T-helper 17 cell (primary cell): ENCODE measurements around the gene MYT1. TPM values are rescaled to one million over a fixed set of nuclear protein-coding genes. Genes with fewer than 3 reads are reported as not detected.
A peak's percentile ranks its signal among the peaks of the same experiment; 100 is the strongest.

ENCODE experiments used
- ATAC-seq: fragments of 150-1000 bp; cut with Tn5 transposase; 2 replicates; pipeline ENCODE4 v1.10.0; 2021; ENCODE audit warnings: mild to moderate bottlenecking, moderate library complexity
- DNase-seq, 3 donors: peaks; one replicate each; pipeline versions ENCODE4 v3.0.0 to v3.0.0-alpha.2; 2020 to 2021
- H3K9me3 ChIP-seq: one replicate; pipeline ENCODE4 v1.7.0; 2013; ENCODE audit warnings: low read length, mild to moderate bottlenecking; ENCODE audit not compliant: control insufficient read depth, poor library complexity, severe bottlenecking
- H3K27ac Mint-ChIP-seq: one replicate; pipeline ENCODE4 v1.8.0; 2022; ENCODE audit warnings: mild to moderate bottlenecking, moderate library complexity, mixed read lengths
- H3K27me3 Mint-ChIP-seq: one replicate; pipeline ENCODE4 v1.8.0; 2022; ENCODE audit warnings: mixed read lengths
- H3K36me3 Mint-ChIP-seq: one replicate; pipeline ENCODE4 v1.8.0; 2022; ENCODE audit warnings: low read depth, mixed read lengths
- H3K4me1 Mint-ChIP-seq: one replicate; pipeline ENCODE4 v1.8.0; 2022; ENCODE audit warnings: mild to moderate bottlenecking, mixed read lengths
- H3K4me3 Mint-ChIP-seq: one replicate; pipeline ENCODE4 v1.8.0; 2022; ENCODE audit warnings: mild to moderate bottlenecking, moderate library complexity, mixed read lengths
- total RNA-seq, 4 donors: library from RNA in 2 of 4; stranded (reverse) in 2 of 4; gene quantifications; one replicate each; pipeline ENCODE4 v1.2.3 and lab custom pipeline; 2022 to 2026

Gene MYT1
- total RNA-seq, 2 donors from 2014 or later = not detected

- Mint-ChIP-seq H3K27ac (no peak overlapping the region), H3K4me1 (peaks cover 3% of the 10 kb centered on the region), H3K27me3 (peaks cover 19% of the 10 kb centered on the region), H3K36me3 (no peaks in the 10 kb centered on the region), H3K4me3 (no peak overlapping the region)
- H3K9me3 ChIP-seq = peaks cover 3% of the 10 kb centered on the region
- ATAC-seq (no peak), DNase-seq (no peak)
Observed at GRCh38 chr20:64144144-64144912, 19.9 kb upstream of the MYT1 start.

GRCh38 chr20:64145458-64146300, 18.6 kb upstream of the MYT1 start:
- peaks cover 13% of the 10 kb centered on the region for H3K27me3 Mint-ChIP-seq
- no peak overlapping the region for H3K4me3 Mint-ChIP-seq

GRCh38 chr20:64146301-64146935, 17.8 kb upstream of the MYT1 start:
- ATAC-seq (no peak), DNase-seq (peak in 1 of 3 donors; percentile 1)
- Mint-ChIP-seq H3K4me1 (peaks cover 5% of the 10 kb centered on the region), H3K4me3 (no peak overlapping the region), H3K27ac (no peak overlapping the region), H3K27me3 (peaks cover 8% of the 10 kb centered on the region), H3K36me3 (no peaks in the 10 kb centered on the region)
- H3K9me3 ChIP-seq = peaks cover 3% of the 10 kb centered on the region

More at GRCh38 chr20:64145458-64146300, 18.6 kb upstream of the MYT1 start:
- Mint-ChIP-seq H3K36me3 (no peaks in the 10 kb centered on the region), H3K4me1 (peaks cover 3% of the 10 kb centered on the region), H3K27ac (no peak overlapping the region)
- H3K9me3 ChIP-seq = peaks cover 3% of the 10 kb centered on the region
- ATAC-seq (no peak), DNase-seq (peak in 1 of 3 donors; percentile 1)

- peaks cover 3% of the 10 kb centered on the region for H3K9me3 ChIP-seq
- ATAC-seq (no peak), DNase-seq (no peak)
- H3K27ac Mint-ChIP-seq = no peak overlapping the region
- no peaks in the 10 kb centered on the region for H3K36me3 Mint-ChIP-seq
- peaks cover 5% of the 10 kb centered on the region for H3K4me1 Mint-ChIP-seq
- no peak overlapping the region for H3K4me3 Mint-ChIP-seq
- peaks cover 7% of the 10 kb centered on the region for H3K27me3 Mint-ChIP-seq
Observed at GRCh38 chr20:64146936-64147477, 17.2 kb upstream of the MYT1 start.

GRCh38 chr20:64148581-64148980, 15.7 kb upstream of the MYT1 start:
- no peak overlapping the region for H3K27ac Mint-ChIP-seq
- peaks cover 2% of the 10 kb centered on the region for H3K4me1 Mint-ChIP-seq
- peaks cover 5% of the 10 kb centered on the region for H3K27me3 Mint-ChIP-seq
- peaks cover 3% of the 10 kb centered on the region for H3K36me3 Mint-ChIP-seq
- no peak overlapping the region for H3K4me3 Mint-ChIP-seq
- H3K9me3 ChIP-seq = peaks cover 3% of the 10 kb centered on the region
- ATAC-seq (no peak), DNase-seq (peak in 1 of 3 donors; percentile 1)

- peak in 1 of 3 donors; percentile 2 for DNase-seq
- Mint-ChIP-seq H3K36me3 (peaks cover 3% of the 10 kb centered on the region), H3K27me3 (peaks cover 5% of the 10 kb centered on the region)
Observed at GRCh38 chr20:64149141-64149540, 15.1 kb upstream of the MYT1 start.

GRCh38 chr20:64149809-64150560, 14.3 kb upstream of the MYT1 start:
- H3K36me3 Mint-ChIP-seq = peaks cover 3% of the 10 kb centered on the region
- no peak for ATAC-seq
- no peak overlapping the region for H3K27ac Mint-ChIP-seq
- peaks cover 5% of the 10 kb centered on the region for H3K27me3 Mint-ChIP-seq
- no peaks in the 10 kb centered on the region for H3K9me3 ChIP-seq
- peak in 1 of 3 donors; percentile 1 for DNase-seq
- peaks cover 2% of the 10 kb centered on the region for H3K4me1 Mint-ChIP-seq
- H3K4me3 Mint-ChIP-seq = no peak overlapping the region

More at GRCh38 chr20:64149141-64149540, 15.1 kb upstream of the MYT1 start:
- peaks cover 3% of the 10 kb centered on the region for H3K9me3 ChIP-seq
- no peak overlapping the region for H3K27ac Mint-ChIP-seq
- no peak for ATAC-seq
- H3K4me1 Mint-ChIP-seq = peaks cover 2% of the 10 kb centered on the region
- H3K4me3 Mint-ChIP-seq = no peak overlapping the region

GRCh38 chr20:64150756-64151632, 13.3 kb upstream of the MYT1 start:
- Mint-ChIP-seq H3K27ac (no peak overlapping the region), H3K36me3 (peaks cover 3% of the 10 kb centered on the region), H3K4me3 (no peak overlapping the region), H3K27me3 (peaks cover 5% of the 10 kb centered on the region), H3K4me1 (peaks cover 2% of the 10 kb centered on the region)
- DNase-seq (no peak), ATAC-seq (no peak)
- no peaks in the 10 kb centered on the region for H3K9me3 ChIP-seq

GRCh38 chr20:64151633-64152530, 12.4 kb upstream of the MYT1 start:
- Mint-ChIP-seq H3K36me3 (peaks cover 3% of the 10 kb centered on the region), H3K4me3 (no peak overlapping the region), H3K27me3 (peaks cover 5% of the 10 kb centered on the region), H3K4me1 (peaks cover 2% of the 10 kb centered on the region), H3K27ac (no peak overlapping the region)
- DNase-seq = no peak
- ATAC-seq = no peak
- no peaks in the 10 kb centered on the region for H3K9me3 ChIP-seq

GRCh38 chr20:64152906-64153305, 11.3 kb upstream of the MYT1 start:
- Mint-ChIP-seq H3K4me1 (peaks cover 2% of the 10 kb centered on the region), H3K4me3 (no peak overlapping the region), H3K27me3 (peaks cover 5% of the 10 kb centered on the region), H3K36me3 (peaks cover 3% of the 10 kb centered on the region), H3K27ac (no peak overlapping the region)
- ATAC-seq = no peak
- DNase-seq = no peak
- H3K9me3 ChIP-seq = no peaks in the 10 kb centered on the region

- peaks cover 5% of the 10 kb centered on the region for H3K27me3 Mint-ChIP-seq
- no peak for ATAC-seq
- no peak for DNase-seq
- peaks cover 2% of the 10 kb centered on the region for H3K4me1 Mint-ChIP-seq
- H3K27ac Mint-ChIP-seq = no peak overlapping the region
- no peak overlapping the region for H3K4me3 Mint-ChIP-seq
- no peaks in the 10 kb centered on the region for H3K9me3 ChIP-seq
- H3K36me3 Mint-ChIP-seq = peaks cover 3% of the 10 kb centered on the region
Observed at GRCh38 chr20:64153410-64153809, 10.8 kb upstream of the MYT1 start.
